Suppressor macrophage (primary cell): ENCODE data around the gene PKD2L2.

ENCODE experiments used
- DNase-seq, 4 experiments: peaks; one replicate each; pipeline ENCODE4 v3.0.0-alpha.2; 2020 to 2022

The PKD2L2 gene

DNA sequence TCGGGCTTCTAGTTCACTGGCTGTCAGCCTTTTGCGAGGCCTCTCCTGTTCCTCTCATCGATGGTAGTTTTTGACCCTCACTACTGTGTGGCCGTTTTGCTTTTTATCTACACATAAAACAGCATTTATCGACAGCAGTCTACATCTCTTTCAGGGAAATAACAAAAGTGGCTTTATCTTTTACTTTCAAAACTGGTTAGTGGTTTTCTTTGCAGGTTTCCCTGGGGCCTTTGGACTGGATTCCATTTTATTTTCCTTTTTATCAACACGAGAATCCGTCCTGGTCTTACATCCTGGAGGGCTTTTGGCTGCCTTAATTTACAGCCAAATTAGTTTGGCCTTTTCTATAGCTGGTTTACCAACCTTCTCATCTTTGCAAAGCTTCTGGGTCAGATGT lies 793 bp upstream of the PKD2L2 start:
- peak in 3 of 4 experiments; percentile 3 to 7 (median 5) for DNase-seq

- no peak for DNase-seq
Measured at GRCh38 chr5:137890845-137891244, 1.6 kb downstream of the PKD2L2 start.

GRCh38 chr5:137891849-137892248 lies 2.6 kb downstream of the PKD2L2 start:
- DNase-seq = peak in 1 of 4 experiments; percentile 3

DNA sequence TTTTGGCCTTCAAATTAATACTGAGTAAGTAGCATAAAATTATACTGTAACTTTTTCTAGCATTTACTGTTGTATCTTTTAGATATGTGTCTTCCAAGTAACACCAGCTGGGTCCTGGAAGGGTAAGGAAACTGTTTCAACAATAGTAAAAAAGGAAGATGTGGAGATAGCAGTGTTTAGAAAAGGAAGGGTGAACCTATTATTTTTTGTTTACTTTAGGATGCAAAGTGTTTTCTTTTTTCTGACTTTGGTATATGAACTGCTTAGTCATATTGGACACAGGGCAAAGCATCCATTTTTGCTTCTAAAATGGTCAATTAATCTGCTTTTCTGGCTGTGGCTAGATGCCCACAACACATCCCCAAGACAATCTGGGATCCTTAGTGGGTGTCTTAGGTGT lies 5.3 kb downstream of the PKD2L2 start:
- no peak for DNase-seq

GRCh38 chr5:137896560-137896959 lies 7.3 kb downstream of the PKD2L2 start:
- no peak for DNase-seq

GRCh38 chr5:137899493-137899892 lies 10.2 kb downstream of the PKD2L2 start:
- no peak for DNase-seq

DNA sequence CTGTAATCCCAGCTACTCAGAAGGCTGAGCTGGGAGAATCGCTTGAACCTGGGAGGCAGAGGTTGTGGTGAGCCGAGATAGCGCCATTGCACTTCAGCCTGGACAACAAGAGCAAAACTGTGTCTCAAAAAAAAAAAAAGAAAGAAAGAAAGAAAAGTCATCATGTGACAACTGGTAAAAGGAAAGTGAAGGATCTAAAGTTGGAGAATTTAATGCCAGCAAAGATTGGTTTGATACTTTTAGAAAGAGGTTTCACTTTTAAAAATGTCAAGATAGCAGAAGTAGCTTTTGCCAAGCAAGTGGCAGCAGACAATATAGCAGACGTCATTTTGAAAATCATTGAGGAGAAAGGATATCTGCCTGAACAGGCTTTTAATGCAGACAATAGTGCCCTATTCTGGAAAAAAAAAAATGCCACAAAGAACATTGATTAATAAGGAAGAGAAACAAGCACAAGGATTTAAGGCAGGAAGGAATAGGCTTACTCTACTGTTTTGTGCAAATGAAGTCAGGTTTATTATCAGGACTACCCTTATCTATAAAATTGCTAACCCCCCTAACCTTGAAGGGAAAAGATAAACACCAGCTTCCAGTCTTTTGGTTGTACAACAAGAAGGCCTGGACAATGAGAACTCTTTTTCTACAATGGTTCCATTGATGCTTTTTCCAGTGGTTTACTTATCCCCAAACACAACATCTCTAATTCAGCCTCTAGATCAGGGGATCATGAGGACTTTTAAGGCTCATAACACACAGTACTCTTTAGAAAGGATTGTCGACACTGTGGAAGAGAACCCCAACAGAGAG lies 12.0 kb downstream of the PKD2L2 start:
- peak in 2 of 4 experiments; percentile 25 to 32 for DNase-seq

- no peak for DNase-seq
Measured at GRCh38 chr5:137902408-137903133, 13.3 kb downstream of the PKD2L2 start.

GRCh38 chr5:137914758-137915157 lies 25.5 kb downstream of the PKD2L2 start:
- DNase-seq = no peak

GRCh38 chr5:137916923-137917322 lies 27.7 kb downstream of the PKD2L2 start:
- no peak for DNase-seq

- no peak for DNase-seq
Measured at GRCh38 chr5:137921931-137922330, 32.7 kb downstream of the PKD2L2 start.

DNA sequence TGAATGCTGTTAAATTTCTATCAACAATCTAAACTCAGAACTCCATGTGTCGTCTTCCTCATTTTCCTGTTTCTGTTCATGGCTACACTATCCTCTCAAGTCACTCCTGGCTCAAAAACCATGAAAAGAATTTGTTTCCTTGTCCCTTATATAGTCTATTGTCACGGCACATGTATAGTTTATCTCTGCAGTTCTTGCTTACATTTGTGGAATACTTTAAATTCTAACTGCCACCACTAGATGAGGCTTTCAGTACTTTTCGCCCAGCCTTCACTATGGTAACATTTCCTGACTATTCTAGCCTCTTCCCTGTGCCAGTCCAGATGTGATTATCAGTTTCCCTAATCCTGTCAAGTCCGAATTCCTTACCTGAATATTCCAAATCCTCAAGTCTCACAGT lies 34.6 kb downstream of the PKD2L2 start:
- no peak for DNase-seq

- no peak for DNase-seq
Measured at GRCh38 chr5:137932800-137933199, 43.5 kb downstream of the PKD2L2 start.

- DNase-seq = no peak
Measured at GRCh38 chr5:137933491-137933911, 44.2 kb downstream of the PKD2L2 start.

DNA sequence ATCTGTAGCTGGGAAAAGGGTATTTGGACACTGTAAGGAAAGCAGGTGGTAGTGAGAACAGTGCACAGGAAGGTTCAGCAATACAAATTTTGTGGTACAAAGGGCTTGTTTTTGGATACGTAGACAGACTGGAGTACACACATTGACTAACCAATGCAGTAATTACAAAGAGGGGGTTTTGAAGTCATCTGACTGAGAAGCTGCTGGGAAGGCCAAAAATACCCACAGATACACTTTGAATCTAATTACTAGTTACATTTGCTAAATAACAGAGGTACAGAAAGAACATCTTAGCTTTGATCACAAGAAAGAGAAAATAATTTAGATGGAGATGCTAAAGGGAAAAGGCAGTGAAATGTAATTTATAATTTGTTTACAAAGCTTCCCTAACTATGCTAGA lies 45.9 kb downstream of the PKD2L2 start:
- DNase-seq = no peak

DNA sequence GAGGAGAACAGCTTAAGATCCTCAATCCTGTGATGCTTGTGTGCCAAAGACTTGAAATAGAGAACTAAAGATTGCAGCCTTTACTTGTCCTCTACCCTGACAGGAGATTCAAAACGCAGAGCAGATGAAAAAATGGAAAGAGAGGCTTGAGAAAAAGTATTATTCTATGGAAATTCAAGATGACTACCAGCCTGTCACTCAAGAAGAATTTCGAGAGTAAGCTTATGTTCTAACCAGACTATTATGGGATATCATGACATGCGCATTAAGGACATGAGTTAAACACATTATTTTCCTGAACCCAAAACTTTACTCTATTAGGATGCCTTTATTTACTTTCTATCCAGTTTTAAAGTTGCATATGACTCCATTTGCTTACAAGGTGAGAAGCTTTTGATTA lies 46.4 kb downstream of the PKD2L2 start:
- DNase-seq = no peak

DNA sequence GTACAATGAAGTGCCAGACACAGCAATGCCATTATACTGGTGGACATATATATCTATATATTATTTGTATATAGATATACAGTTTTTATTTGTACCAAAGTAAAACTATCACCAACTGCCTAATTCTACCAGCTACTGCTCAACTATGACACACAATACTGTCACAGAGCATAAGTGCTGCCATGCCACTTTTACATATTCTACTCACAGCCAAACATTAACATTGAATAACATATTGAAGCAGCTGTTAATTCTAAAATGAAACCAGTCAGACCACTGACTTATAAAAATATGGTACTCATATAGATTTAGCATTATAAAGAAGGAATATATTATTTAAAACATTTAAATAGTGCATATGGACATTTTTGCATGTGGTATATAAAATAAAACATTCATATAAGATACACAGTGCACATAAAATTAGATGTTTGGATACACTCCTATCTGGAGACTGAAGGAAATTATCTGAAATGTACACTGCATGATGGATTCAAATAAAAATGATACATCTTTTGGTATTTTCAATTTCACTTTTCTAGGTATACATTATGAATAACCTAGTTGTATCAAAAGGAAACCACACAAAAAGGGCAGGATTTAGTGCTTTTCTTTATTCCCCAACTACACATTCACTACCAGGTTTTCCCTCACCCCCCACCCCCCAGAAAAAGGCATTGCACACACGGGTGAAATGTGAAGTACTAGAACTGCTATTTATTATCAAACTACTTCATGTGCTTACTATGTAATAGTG lies 48.9 kb downstream of the PKD2L2 start:
- no peak for DNase-seq

DNA sequence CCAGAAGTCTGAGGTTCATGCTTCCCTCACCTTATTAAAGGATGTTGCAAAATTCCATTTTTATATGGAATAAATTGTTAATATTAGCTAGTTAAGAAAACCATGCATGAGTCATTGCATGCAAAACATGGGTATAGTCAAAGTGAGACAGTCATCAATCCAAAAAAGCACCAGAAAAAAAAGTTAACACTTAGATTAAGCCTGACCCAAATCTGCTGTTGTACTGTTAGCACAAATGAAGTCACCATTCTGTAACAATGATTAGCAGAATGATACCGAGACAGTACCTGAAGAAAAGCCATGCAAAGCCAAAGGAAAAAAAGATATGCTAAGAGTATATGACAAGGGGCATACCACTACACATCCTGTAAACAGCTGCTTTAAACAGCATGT lies 49.5 kb downstream of the PKD2L2 start:
- DNase-seq = no peak

- DNase-seq = no peak
Measured at GRCh38 chr5:137939331-137939730, 50.1 kb downstream of the PKD2L2 start.

GRCh38 chr5:137944280-137944679 lies 55.0 kb downstream of the PKD2L2 start:
- DNase-seq = peak in 1 of 4 experiments; percentile 13

DNA sequence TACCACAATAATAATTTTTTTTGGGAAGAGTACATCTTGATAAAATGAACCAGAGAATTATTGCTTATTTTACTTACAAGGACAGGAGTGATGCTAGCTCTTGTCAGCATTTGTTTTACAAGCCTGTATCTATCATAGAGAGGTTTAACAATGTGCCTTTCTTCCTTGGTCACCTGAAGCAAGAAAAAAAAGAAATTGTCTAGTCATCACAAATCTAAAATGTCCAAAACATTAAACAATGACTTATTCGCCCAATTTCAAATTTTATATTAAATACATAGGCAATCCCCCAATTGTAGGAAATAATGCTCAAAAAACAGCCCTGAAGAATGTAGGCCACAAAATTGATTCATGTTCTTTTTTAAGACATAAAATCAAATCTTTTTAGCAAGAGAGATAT lies 56.6 kb downstream of the PKD2L2 start:
- DNase-seq = no peak

- DNase-seq = no peak
Measured at GRCh38 chr5:137954131-137954879, 65.0 kb downstream of the PKD2L2 start.

DNA sequence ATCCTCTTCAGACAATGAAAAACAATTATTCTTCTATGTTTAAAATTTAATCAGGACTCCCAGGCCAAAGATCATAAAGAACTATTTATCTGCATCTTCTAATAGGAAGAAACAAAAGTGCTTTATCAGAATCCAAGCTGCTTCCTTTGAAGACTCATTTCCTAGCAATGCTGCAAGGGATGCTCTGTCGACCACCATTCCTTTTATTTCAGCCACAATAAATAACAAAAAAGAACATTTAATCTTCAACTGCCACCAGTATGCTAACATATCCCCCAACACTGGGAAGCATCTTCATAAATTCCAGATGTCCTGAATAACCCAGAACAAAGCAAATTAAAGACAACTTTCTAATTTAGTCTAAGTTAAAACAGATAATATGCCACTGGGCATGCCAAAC lies 68.7 kb downstream of the PKD2L2 start:
- no peak for DNase-seq
